Measurements from ENCODE around the gene ABHD8.

Gene ABHD8

DNA sequence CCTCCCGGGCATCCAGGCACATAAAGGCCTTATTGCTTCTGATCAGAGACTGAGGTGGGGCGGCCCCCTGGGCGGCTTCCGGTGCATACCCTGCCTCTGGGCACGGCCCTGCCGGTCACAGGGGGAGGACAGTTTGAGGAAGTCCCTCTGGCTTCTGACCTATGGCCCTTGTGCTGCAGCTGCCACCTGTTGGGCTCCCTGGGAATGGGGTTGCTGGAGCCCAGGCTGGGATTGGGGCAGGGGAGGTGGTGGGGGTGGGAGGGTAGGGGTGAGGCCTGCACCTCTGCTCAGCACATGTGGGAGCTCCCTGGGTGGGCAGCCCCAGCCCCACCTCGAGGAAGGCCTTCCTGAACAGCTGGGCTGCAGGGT, 20.7 kb upstream of the ABHD8 start:
- Histone ChIP-seq H3F3A (ENCODE audit: low read depth) (no peaks in the 10 kb centered on the region), H3K9me3 (ENCODE audit: insufficient read depth, low read depth, low read length) (no peaks in the 10 kb centered on the region), H3K4me1 (ENCODE audit: insufficient read depth, low read length, poor library complexity, severe bottlenecking) (no peaks in the 10 kb centered on the region), H2AFZ (ENCODE audit: low read length) (no peak overlapping the region), H3K9me2 (replicated peaks; ENCODE audit: low read depth, low read length) (no peaks in the 10 kb centered on the region), H3K9ac (ENCODE audit: low read depth, low read length, poor library complexity, severe bottlenecking) (no peak overlapping the region), H4K20me1 (ENCODE audit: insufficient read depth, low read length, poor library complexity, severe bottlenecking) (no peaks in the 10 kb centered on the region), H3K79me2 (ENCODE audit: insufficient read depth, low read length) (no peaks in the 10 kb centered on the region), H3K36me3 (ENCODE audit: insufficient read depth, low read length) (peaks cover 29% of the 10 kb centered on the region; the same call in 1 of the 2 replicates), H3K4me3 (ENCODE audit: low read length, poor library complexity, severe bottlenecking) (no peak overlapping the region), H3K4me2 (ENCODE audit: low read depth, low read length, poor library complexity, severe bottlenecking) (no peak overlapping the region), H3K27me3 (ENCODE audit: insufficient read depth, low read length, poor library complexity, severe bottlenecking) (no peaks in the 10 kb centered on the region)
- TF ChIP-seq, protein P1, sequence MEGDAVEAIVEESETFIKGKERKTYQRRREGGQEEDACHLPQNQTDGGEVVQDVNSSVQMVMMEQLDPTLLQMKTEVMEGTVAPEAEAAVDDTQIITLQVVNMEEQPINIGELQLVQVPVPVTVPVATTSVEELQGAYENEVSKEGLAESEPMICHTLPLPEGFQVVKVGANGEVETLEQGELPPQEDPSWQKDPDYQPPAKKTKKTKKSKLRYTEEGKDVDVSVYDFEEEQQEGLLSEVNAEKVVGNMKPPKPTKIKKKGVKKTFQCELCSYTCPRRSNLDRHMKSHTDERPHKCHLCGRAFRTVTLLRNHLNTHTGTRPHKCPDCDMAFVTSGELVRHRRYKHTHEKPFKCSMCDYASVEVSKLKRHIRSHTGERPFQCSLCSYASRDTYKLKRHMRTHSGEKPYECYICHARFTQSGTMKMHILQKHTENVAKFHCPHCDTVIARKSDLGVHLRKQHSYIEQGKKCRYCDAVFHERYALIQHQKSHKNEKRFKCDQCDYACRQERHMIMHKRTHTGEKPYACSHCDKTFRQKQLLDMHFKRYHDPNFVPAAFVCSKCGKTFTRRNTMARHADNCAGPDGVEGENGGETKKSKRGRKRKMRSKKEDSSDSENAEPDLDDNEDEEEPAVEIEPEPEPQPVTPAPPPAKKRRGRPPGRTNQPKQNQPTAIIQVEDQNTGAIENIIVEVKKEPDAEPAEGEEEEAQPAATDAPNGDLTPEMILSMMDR (conservative IDR thresholded peaks at IDR 0.05; ENCODE audit: low read length), result no peak
- TF ChIP-seq EZH2phosphoT487 (IDR thresholded peaks at IDR 0.05; ENCODE audit: borderline replicate concordance), result no peak

DNA sequence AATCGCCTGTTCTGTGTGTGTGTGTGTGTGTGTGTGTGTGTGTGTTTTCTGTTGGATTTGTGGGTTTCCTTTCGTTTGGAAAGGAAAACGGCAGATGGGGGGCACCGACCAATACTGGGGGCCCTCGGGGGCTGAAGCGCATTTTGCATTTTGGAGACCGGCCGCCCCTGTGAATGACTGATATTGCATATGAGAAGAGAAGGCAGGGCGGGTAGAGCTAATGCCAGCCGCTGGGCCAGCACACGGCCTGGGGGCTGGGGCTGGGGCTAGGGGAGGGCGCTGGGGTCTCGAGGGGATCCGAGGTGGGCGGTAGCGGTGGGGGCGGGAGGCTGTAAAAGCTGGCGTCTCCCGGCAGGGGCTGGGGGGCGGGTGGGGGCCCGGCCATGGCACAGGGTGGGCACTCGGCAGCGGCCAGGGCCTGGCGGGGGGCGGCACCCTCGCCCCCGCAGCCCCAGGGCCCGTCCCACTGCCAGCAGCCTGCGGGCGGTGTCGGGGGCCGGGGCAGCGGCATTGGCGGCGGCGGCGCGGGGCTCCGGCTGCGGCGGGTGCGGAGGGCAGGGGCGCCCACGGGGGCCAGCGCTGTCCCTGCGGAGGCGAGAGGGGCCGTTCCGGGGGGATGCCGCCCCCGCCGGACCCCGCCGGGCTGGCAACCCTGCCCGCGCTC, 20.2 kb upstream of the ABHD8 start:
- no peak overlapping the region for H3K4me2 ChIP-seq (ENCODE audit: low read depth, low read length, poor library complexity, severe bottlenecking)
- H3K79me2 ChIP-seq (ENCODE audit: insufficient read depth, low read length), result no peaks in the 10 kb centered on the region
- no peaks in the 10 kb centered on the region for H3K9me3 ChIP-seq (ENCODE audit: insufficient read depth, low read depth, low read length)
- no peaks in the 10 kb centered on the region for H4K20me1 ChIP-seq (ENCODE audit: insufficient read depth, low read length, poor library complexity, severe bottlenecking)
- no peak overlapping the region for H3K9ac ChIP-seq (ENCODE audit: low read depth, low read length, poor library complexity, severe bottlenecking)
- TF ChIP-seq, protein P1 (conservative IDR thresholded peaks at IDR 0.05; ENCODE audit: low read length), result no peak
- TF ChIP-seq EZH2phosphoT487 (IDR thresholded peaks at IDR 0.05; ENCODE audit: borderline replicate concordance), result no peak
- peaks cover 31% of the 10 kb centered on the region; the same call in 1 of the 2 replicates for H3K36me3 ChIP-seq (ENCODE audit: insufficient read depth, low read length)
- no peaks in the 10 kb centered on the region for H3K27me3 ChIP-seq (ENCODE audit: insufficient read depth, low read length, poor library complexity, severe bottlenecking)
- no peaks in the 10 kb centered on the region for H3K9me2 ChIP-seq (replicated peaks; ENCODE audit: low read depth, low read length)
- no peaks in the 10 kb centered on the region for H3F3A ChIP-seq (ENCODE audit: low read depth)
- no peak overlapping the region for H2AFZ ChIP-seq (ENCODE audit: low read length)
- H3K4me1 ChIP-seq (ENCODE audit: insufficient read depth, low read length, poor library complexity, severe bottlenecking), result no peaks in the 10 kb centered on the region
- no peak overlapping the region for H3K4me3 ChIP-seq (ENCODE audit: low read length, poor library complexity, severe bottlenecking)

DNA sequence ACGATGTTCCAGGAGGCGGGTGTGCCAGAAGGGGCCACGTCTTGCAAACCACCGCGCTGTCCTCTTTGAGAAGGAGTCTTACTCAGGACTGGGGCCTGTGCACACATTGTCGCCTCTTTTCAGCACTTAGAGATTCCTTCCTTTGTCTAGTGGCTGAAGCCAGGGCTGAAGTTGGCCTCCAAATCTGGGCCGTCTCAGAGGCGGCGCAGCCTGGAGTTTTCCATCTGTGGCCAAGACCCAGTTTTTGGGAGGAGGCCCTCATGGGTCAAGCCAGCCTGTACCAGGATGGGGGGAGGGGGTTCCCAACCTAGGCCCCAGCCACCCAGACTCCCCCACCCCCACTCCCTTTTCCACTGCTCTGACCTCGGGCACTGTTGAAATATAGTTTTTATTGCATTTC, 19.6 kb upstream of the ABHD8 start:
- no peaks in the 10 kb centered on the region for H4K20me1 ChIP-seq (ENCODE audit: insufficient read depth, low read length, poor library complexity, severe bottlenecking)
- H3K9me3 ChIP-seq (ENCODE audit: insufficient read depth, low read depth, low read length), result no peaks in the 10 kb centered on the region
- H3K4me3 ChIP-seq (ENCODE audit: low read length, poor library complexity, severe bottlenecking), result no peak overlapping the region
- no peaks in the 10 kb centered on the region for H3K27me3 ChIP-seq (ENCODE audit: insufficient read depth, low read length, poor library complexity, severe bottlenecking)
- no peak overlapping the region for H2AFZ ChIP-seq (ENCODE audit: low read length)
- H3K36me3 ChIP-seq (ENCODE audit: insufficient read depth, low read length), result peaks cover 31% of the 10 kb centered on the region; the same call in 1 of the 2 replicates
- no peaks in the 10 kb centered on the region for H3K9me2 ChIP-seq (replicated peaks; ENCODE audit: low read depth, low read length)
- H3K9ac ChIP-seq (ENCODE audit: low read depth, low read length, poor library complexity, severe bottlenecking), result no peak overlapping the region
- TF ChIP-seq, protein P1 (conservative IDR thresholded peaks at IDR 0.05; ENCODE audit: low read length), result no peak
- TF ChIP-seq EZH2phosphoT487 (IDR thresholded peaks at IDR 0.05; ENCODE audit: borderline replicate concordance), result no peak
- H3K79me2 ChIP-seq (ENCODE audit: insufficient read depth, low read length), result no peaks in the 10 kb centered on the region
- no peaks in the 10 kb centered on the region for H3K4me1 ChIP-seq (ENCODE audit: insufficient read depth, low read length, poor library complexity, severe bottlenecking)
- no peaks in the 10 kb centered on the region for H3F3A ChIP-seq (ENCODE audit: low read depth)
- no peak overlapping the region for H3K4me2 ChIP-seq (ENCODE audit: low read depth, low read length, poor library complexity, severe bottlenecking)

All from Loucy (cell line).